K562 (cell line): ENCODE measurements around the gene SMIM3. TPM values are rescaled to one million over a fixed set of nuclear protein-coding genes. Genes with fewer than 3 reads are reported as not detected.
A peak's percentile ranks its signal among the peaks of the same experiment; 100 is the strongest.

ENCODE experiments used
- BMI1 ChIP-seq: fragments of 150-350 bp; IDR thresholded peaks from 2 replicates; pipeline ENCODE4 v1.6.1; 2014; ENCODE audit warnings: low read length
- HNRNPK ChIP-seq: fragments of 200-400 bp; formaldehyde crosslinking; IDR thresholded peaks from one replicate; pipeline ENCODE4 v1.6.1; 2018; ENCODE audit warnings: mild to moderate bottlenecking, low read depth, low read length; ENCODE audit not compliant: poor library complexity, severe bottlenecking
- HNRNPL ChIP-seq: fragments of 200-400 bp; formaldehyde crosslinking; IDR thresholded peaks from 2 replicates; pipeline ENCODE4 v1.6.1; 2017; ENCODE audit warnings: low read depth, mild to moderate bottlenecking, low read length
- IFI16 ChIP-seq: fragments of 250-450 bp; sonication (Bioruptor Pico); IDR thresholded peaks from 2 replicates; pipeline ENCODE4 v2.1.2; 2022; ENCODE audit warnings: mild to moderate bottlenecking, inconsistent platforms
- MAZ ChIP-seq, 2 experiments: fragments of 450-650 bp in 1 of 2; sonication (generic) in 1 of 2; formaldehyde crosslinking; IDR thresholded peaks in 1 of 2; conservative IDR thresholded peaks in 1 of 2; 2 replicates each; pipeline versions ENCODE4 v1.4.0 to v1.5.0; 2020; ENCODE audit warnings: mild to moderate bottlenecking in 1 of 2, missing genetic modification reagents in 1 of 2
- NBN ChIP-seq: fragments of 450-650 bp; IDR thresholded peaks from 2 replicates; pipeline ENCODE4 v1.6.1; 2016; ENCODE audit warnings: low read depth, mild to moderate bottlenecking
- NFRKB ChIP-seq: fragments of 450-650 bp; IDR thresholded peaks from 2 replicates; pipeline ENCODE4 v1.6.1; 2016; ENCODE audit warnings: low read depth
- POLR3A ChIP-seq: IDR thresholded peaks from 2 replicates; pipeline ENCODE4 v1.6.1; 2011; ENCODE audit warnings: borderline replicate concordance, mild to moderate bottlenecking, moderate library complexity; ENCODE audit not compliant: insufficient read length, insufficient read depth; ENCODE audit errors: extremely low read depth
- RAD51 ChIP-seq: fragments of 450-650 bp; IDR thresholded peaks from 2 replicates; pipeline ENCODE4 v1.7.1; 2016; ENCODE audit warnings: low read depth, mild to moderate bottlenecking, borderline replicate concordance
- RBM15 ChIP-seq: fragments of 200-400 bp; formaldehyde crosslinking; IDR thresholded peaks from 2 replicates; pipeline ENCODE4 v1.6.1; 2018; ENCODE audit warnings: mild to moderate bottlenecking, low read length, moderate library complexity; ENCODE audit not compliant: insufficient read depth
- SMARCC2 ChIP-seq: fragments of 450-650 bp; IDR thresholded peaks from 2 replicates; pipeline ENCODE4 v1.6.1; 2017; ENCODE audit warnings: antibody characterized with exemption, moderate library complexity, mild to moderate bottlenecking, low read depth
- SP1 ChIP-seq: sonication (generic); formaldehyde crosslinking; IDR thresholded peaks from 2 replicates; pipeline ENCODE4 v1.8.1; 2022; ENCODE audit warnings: mild to moderate bottlenecking, missing genetic modification reagents
- SREBF1 ChIP-seq: fragments of 150-350 bp; IDR thresholded peaks from 2 replicates; pipeline ENCODE4 v1.6.1; 2014; ENCODE audit warnings: antibody characterized with exemption, low read depth, low read length, borderline replicate concordance
- STAG1 ChIP-seq: sonication (generic); formaldehyde crosslinking; IDR thresholded peaks from 2 replicates; pipeline ENCODE4 v1.5.0; 2020; ENCODE audit warnings: missing genetic modification reagents, borderline replicate concordance
- TAF1 ChIP-seq: IDR thresholded peaks from 2 replicates; pipeline ENCODE4 v1.6.1; 2011; ENCODE audit warnings: mild to moderate bottlenecking, low read length, moderate library complexity; ENCODE audit not compliant: insufficient read depth, control insufficient read depth, severe bottlenecking; ENCODE audit errors: extremely low read depth
- TEAD4 ChIP-seq, 2 experiments: sonication (generic) in 1 of 2; formaldehyde crosslinking in 1 of 2; IDR thresholded peaks; 2 replicates each; pipeline versions ENCODE4 v1.6.1 to v1.8.0; 2012 to 2022; ENCODE audit warnings: borderline replicate concordance in 1 of 2, inconsistent platforms in 1 of 2, low read length in 1 of 2, mild to moderate bottlenecking in 1 of 2, missing genetic modification reagents in 1 of 2
- ZFX ChIP-seq: sonication (generic); formaldehyde crosslinking; IDR thresholded peaks from 2 replicates; pipeline ENCODE4 v1.8.0; 2022; ENCODE audit warnings: mild to moderate bottlenecking, missing genetic modification reagents, moderate library complexity
- ZNF12 ChIP-seq: sonication (generic); formaldehyde crosslinking; IDR thresholded peaks from 2 replicates; pipeline ENCODE4 v1.4.0; 2020; ENCODE audit warnings: mild to moderate bottlenecking, missing genetic modification reagents
- ZNF696 ChIP-seq: fragments of 250-450 bp; sonication (Bioruptor Pico); conservative IDR thresholded peaks from 2 replicates; pipeline ENCODE4 v1.4.0; 2020; ENCODE audit warnings: mild to moderate bottlenecking, moderate library complexity
- polyA plus RNA-seq, 8 experiments: library from polyadenylated mRNA; depleted of rRNA in 4 of 8; stranded (reverse) in 5 of 8; unstranded in 3 of 8; fragments of >200 nt; fragmentation: Nextera tagmentation in 2 of 8; fragmentation: Illumina TruSeq in 1 of 8; extraction: Ambion mirVana in 2 of 8; extraction: Trizol in 1 of 8; gene quantifications; 2 replicates each; pipeline versions ENCODE4 v1.2.1 to v1.2.3, GENCODE V29; 2011 to 2014; ENCODE audit warnings: inconsistent platforms in 1 of 8, missing spikeins in 1 of 8
- total RNA-seq, 7 experiments: library from RNA; depleted of rRNA in 6 of 7; stranded (reverse); fragments of >200 nt in 6 of 7; fragmentation: Illumina TruSeq in 2 of 7; extraction: Trizol in 2 of 7; gene quantifications; 2 replicates each; pipeline versions ENCODE4 v1.2.1 to v1.2.3, GENCODE V29; 2011 to 2021; ENCODE audit warnings: low replicate concordance in 1 of 7
- TF ChIP-seq, protein P1 (sequence below), 2 experiments: IDR thresholded peaks; 2 replicates each; pipeline ENCODE4 v1.6.1; 2011; ENCODE audit warnings: borderline replicate concordance in 1 of 2, control low read depth in 1 of 2, low read depth in 1 of 2, low read length in 1 of 2, mild to moderate bottlenecking in 1 of 2, mixed read lengths in 1 of 2, moderate library complexity in 1 of 2; ENCODE audit not compliant: insufficient read depth in 1 of 2, insufficient read length in 1 of 2, poor library complexity in 1 of 2, severe bottlenecking in 1 of 2; ENCODE audit errors: extremely low read depth in 1 of 2
- TF ChIP-seq, protein P2 (sequence below): fragments of 450-650 bp; formaldehyde crosslinking; IDR thresholded peaks from 2 replicates; pipeline ENCODE4 v1.4.0; 2020; ENCODE audit warnings: mild to moderate bottlenecking, mixed read lengths
- TF ChIP-seq, protein P3 (sequence below): sonication (generic); formaldehyde crosslinking; IDR thresholded peaks from 2 replicates; pipeline ENCODE4 v1.4.0; 2020; ENCODE audit warnings: mild to moderate bottlenecking, missing genetic modification reagents

Gene SMIM3
- total and polyA plus RNA-seq, 9 of the 15 experiments (the other 6 are each of a cell fraction or from before 2014, with no cell fraction given), result 4.1 to 27.7 (median 13.6) TPM

DNA sequence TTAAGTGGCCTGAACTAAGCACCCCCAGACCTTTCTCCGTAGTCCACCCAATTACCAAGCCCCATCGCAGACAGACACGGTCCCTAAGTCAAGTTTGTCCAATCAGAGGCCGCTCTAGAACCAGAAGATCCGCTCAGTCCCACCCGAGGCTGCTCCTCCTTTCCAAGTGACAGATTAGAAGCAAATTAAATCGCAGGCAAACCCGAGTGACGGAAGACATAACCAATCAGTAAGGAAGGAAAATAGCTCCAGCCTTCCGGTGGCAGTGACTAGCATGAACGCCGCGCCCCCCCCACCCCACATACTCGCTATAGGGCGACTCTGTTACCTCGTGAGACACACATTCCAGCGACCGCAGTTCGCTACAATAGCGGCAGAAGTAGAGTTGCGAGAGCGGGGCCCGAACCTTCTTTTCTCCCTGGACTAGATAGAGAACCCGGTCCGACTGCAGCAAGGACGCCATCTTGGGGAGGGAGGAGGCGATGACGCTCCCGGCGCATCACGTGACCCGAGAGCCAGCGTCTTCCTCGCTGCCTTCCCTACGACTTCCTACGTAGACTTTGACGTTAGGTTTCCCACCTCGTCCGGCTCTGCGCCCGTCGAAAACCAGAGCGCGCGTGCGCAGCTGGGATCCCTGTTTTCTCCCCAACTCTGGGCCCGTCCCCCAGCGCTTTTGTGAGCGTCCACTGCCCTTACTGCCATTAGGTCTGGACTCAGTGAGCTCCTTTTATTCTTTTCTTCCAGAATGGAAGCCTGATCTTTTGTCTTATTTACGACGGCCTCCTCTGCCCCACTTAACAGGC, 19.8 kb upstream of the SMIM3 start, which contains the start of gene DCTN4 (continued):
- TF ChIP-seq RAD51 (peak; percentile 99), SMARCC2 (no peak), NFRKB (peak; percentile 94), SREBF1 (peak; percentile 76; the same call in 1 of the 2 replicates), MAZ (CRISPR knock-in tag; conservative IDR thresholded peaks at IDR 0.05 in 1 of 2, IDR thresholded peaks at IDR 0.05 in 1 of 2) (peak; percentile 90 to 94), TEAD4 (IDR thresholded peaks at IDR 0.05; ENCODE audit: low read length) (peak; percentile 62), TEAD4 (CRISPR knock-in tag; IDR thresholded peaks at IDR 0.05; ENCODE audit: borderline replicate concordance) (no peak), TAF1 (peak; percentile 98), HNRNPK (no peak), SP1 (CRISPR knock-in tag) (peak; percentile 65; the same call in 1 of the 2 replicates), STAG1 (CRISPR knock-in tag) (no peak), BMI1 (no peak), NBN (peak; percentile 71; the same call in 1 of the 2 replicates), ZNF696 (CRISPR knock-in tag) (no peak), RBM15 (no peak), HNRNPL (no peak), ZFX (CRISPR knock-in tag) (peak; percentile 72; the same call in 1 of the 2 replicates), POLR3A (no peak), ZNF12 (CRISPR knock-in tag) (no peak), IFI16 (CRISPR knock-in tag) (no peak)
- TF ChIP-seq, protein P1, sequence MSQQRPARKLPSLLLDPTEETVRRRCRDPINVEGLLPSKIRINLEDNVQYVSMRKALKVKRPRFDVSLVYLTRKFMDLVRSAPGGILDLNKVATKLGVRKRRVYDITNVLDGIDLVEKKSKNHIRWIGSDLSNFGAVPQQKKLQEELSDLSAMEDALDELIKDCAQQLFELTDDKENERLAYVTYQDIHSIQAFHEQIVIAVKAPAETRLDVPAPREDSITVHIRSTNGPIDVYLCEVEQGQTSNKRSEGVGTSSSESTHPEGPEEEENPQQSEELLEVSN (IDR thresholded peaks at IDR 0.05; ENCODE audit: borderline replicate concordance in 1 of 2, extremely low read depth in 1 of 2, insufficient read depth in 1 of 2, insufficient read length in 1 of 2, low read depth in 1 of 2, low read length in 1 of 2, poor library complexity in 1 of 2, severe bottlenecking in 1 of 2), result peak; percentile 93 to 96
- TF ChIP-seq, protein P2, sequence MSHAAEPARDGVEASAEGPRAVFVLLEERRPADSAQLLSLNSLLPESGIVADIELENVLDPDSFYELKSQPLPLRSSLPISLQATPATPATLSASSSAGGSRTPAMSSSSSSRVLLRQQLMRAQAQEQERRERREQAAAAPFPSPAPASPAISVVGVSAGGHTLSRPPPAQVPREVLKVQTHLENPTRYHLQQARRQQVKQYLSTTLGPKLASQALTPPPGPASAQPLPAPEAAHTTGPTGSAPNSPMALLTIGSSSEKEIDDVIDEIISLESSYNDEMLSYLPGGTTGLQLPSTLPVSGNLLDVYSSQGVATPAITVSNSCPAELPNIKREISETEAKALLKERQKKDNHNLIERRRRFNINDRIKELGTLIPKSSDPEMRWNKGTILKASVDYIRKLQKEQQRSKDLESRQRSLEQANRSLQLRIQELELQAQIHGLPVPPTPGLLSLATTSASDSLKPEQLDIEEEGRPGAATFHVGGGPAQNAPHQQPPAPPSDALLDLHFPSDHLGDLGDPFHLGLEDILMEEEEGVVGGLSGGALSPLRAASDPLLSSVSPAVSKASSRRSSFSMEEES (CRISPR knock-in tag), result peak; percentile 100
- TF ChIP-seq, protein P3, sequence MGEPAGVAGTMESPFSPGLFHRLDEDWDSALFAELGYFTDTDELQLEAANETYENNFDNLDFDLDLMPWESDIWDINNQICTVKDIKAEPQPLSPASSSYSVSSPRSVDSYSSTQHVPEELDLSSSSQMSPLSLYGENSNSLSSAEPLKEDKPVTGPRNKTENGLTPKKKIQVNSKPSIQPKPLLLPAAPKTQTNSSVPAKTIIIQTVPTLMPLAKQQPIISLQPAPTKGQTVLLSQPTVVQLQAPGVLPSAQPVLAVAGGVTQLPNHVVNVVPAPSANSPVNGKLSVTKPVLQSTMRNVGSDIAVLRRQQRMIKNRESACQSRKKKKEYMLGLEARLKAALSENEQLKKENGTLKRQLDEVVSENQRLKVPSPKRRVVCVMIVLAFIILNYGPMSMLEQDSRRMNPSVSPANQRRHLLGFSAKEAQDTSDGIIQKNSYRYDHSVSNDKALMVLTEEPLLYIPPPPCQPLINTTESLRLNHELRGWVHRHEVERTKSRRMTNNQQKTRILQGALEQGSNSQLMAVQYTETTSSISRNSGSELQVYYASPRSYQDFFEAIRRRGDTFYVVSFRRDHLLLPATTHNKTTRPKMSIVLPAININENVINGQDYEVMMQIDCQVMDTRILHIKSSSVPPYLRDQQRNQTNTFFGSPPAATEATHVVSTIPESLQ, result no peak
